IMR-90 (cell line): ENCODE measurements around the gene MAGI3. TPM values are rescaled to one million over a fixed set of nuclear protein-coding genes. Genes with fewer than 3 reads are reported as not detected.
"Not testable (repeated sequence)": the region's sequence is repeated elsewhere in the genome, so short reads cannot be mapped to it uniquely, and the experiment has no call there.

ENCODE experiments used
- ATAC-seq: fragments of 200-7000 bp; cut with Tn5 transposase; 2 replicates; pipeline ENCODE4 v1.9.1; 2020; ENCODE audit warnings: low read depth, mild to moderate bottlenecking, moderate library complexity
- BruUV-seq: library from RNA; stranded (reverse); fragments of 400-500 nt; replicated peaks from 2 replicates; lab custom pipeline; 2021; lab: Mats Ljungman, UMichigan
- CTCF ChIA-PET: fragments of 300-600 bp; formaldehyde crosslinking; extraction: SDS; loops from one replicate; lab custom pipeline; 2021; ENCODE audit warnings: antibody characterized with exemption; lab: Yijun Ruan, JAX
- POLR2A ChIA-PET: fragments of 300-600 bp; sonication (Branson Sonifier 250); formaldehyde crosslinking; loops from one replicate; lab custom pipeline; 2022; ENCODE audit warnings: antibody characterized with exemption; ENCODE audit not compliant: unreplicated experiment; lab: Charles Lee
- DNase-seq: peaks from one replicate; pipeline ENCODE4 v3.0.0; 2013
- H2AFZ ChIP-seq: replicated peaks from 2 replicates; pipeline ENCODE3; 2013; ENCODE audit warnings: low read length, mild to moderate bottlenecking; ENCODE audit not compliant: poor library complexity
- H2AK5ac ChIP-seq: 2 replicates; pipeline ENCODE4 v1.6.1; 2013; ENCODE audit warnings: low read depth, low read length, inconsistent platforms
- H2AK9ac ChIP-seq: replicated peaks from 2 replicates; pipeline ENCODE3; 2013; ENCODE audit warnings: mild to moderate bottlenecking, low read depth, low read length, moderate library complexity; ENCODE audit not compliant: poor library complexity
- H2BK120ac ChIP-seq: 2 replicates; pipeline ENCODE4 v1.6.1; 2013; ENCODE audit warnings: low read depth, low read length, inconsistent platforms
- H2BK15ac ChIP-seq: 3 replicates; pipeline ENCODE4 v1.6.1; 2013; ENCODE audit warnings: low read depth, low read length, inconsistent platforms
- H2BK20ac ChIP-seq: 2 replicates; pipeline ENCODE4 v1.6.1; 2013; ENCODE audit warnings: low read depth, mild to moderate bottlenecking, inconsistent platforms, low read length, moderate library complexity
- H2BK5ac ChIP-seq: 2 replicates; pipeline ENCODE4 v1.6.1; 2013; ENCODE audit warnings: mild to moderate bottlenecking, low read depth, low read length, inconsistent platforms; ENCODE audit not compliant: poor library complexity, severe bottlenecking
- H3K14ac ChIP-seq: replicated peaks from 2 replicates; pipeline ENCODE4 v1.6.1; 2013; ENCODE audit warnings: low read depth, low read length, inconsistent platforms
- H3K18ac ChIP-seq: 2 replicates; pipeline ENCODE4 v1.6.1; 2013; ENCODE audit warnings: low read depth, low read length, control low read depth
- H3K23ac ChIP-seq: 2 replicates; pipeline ENCODE4 v1.6.1; 2013; ENCODE audit warnings: low read depth, low read length, inconsistent platforms
- H3K27ac ChIP-seq: 2 replicates; pipeline ENCODE4 v1.5.1; 2013; ENCODE audit warnings: mild to moderate bottlenecking, control low read depth, low read length; ENCODE audit not compliant: insufficient read depth
- H3K27me3 ChIP-seq: 2 replicates; pipeline ENCODE4 v1.6.1; 2013; ENCODE audit warnings: low read length; ENCODE audit not compliant: control insufficient read depth, insufficient read depth
- H3K36me3 ChIP-seq: 2 replicates; pipeline ENCODE4 v1.6.1; 2013; ENCODE audit warnings: low read length, mixed read lengths; ENCODE audit not compliant: control insufficient read depth, insufficient read depth
- H3K4ac ChIP-seq: 2 replicates; pipeline ENCODE4 v1.6.1; 2013; ENCODE audit warnings: low read depth, low read length, inconsistent platforms
- H3K4me1 ChIP-seq: 2 replicates; pipeline ENCODE4 v1.6.1; 2013; ENCODE audit warnings: low read length, mixed read lengths; ENCODE audit not compliant: control insufficient read depth, insufficient read depth
- H3K4me2 ChIP-seq: 2 replicates; pipeline ENCODE4 v1.6.1; 2013; ENCODE audit warnings: low read depth, mild to moderate bottlenecking, control low read depth, low read length, moderate library complexity
- H3K4me3 ChIP-seq: 2 replicates; pipeline ENCODE4 v1.5.1; 2013; ENCODE audit warnings: low read depth, mild to moderate bottlenecking, control low read depth, low read length, moderate library complexity; ENCODE audit not compliant: insufficient read depth
- H3K56ac ChIP-seq: 2 replicates; pipeline ENCODE4 v1.6.1; 2013; ENCODE audit warnings: low read length, inconsistent platforms; ENCODE audit not compliant: insufficient read depth; ENCODE audit errors: extremely low read depth
- H3K79me1 ChIP-seq, 2 experiments: 2 replicates each; pipeline ENCODE4 v1.6.1; 2013; ENCODE audit warnings: low read length in 2 of 2, inconsistent platforms in 1 of 2, low read depth in 1 of 2
- H3K9ac ChIP-seq: 2 replicates; pipeline ENCODE4 v1.6.1; 2013; ENCODE audit warnings: low read depth, low read length, control low read depth
- H3K9me1 ChIP-seq: 2 replicates; pipeline ENCODE4 v1.6.1; 2013; ENCODE audit warnings: low read length, inconsistent platforms; ENCODE audit not compliant: insufficient read depth
- H3K9me3 ChIP-seq: 2 replicates; pipeline ENCODE4 v1.6.1; 2013; ENCODE audit warnings: low read length; ENCODE audit not compliant: control insufficient read depth, insufficient read depth
- H4K20me1 ChIP-seq: 2 replicates; pipeline ENCODE4 v1.6.1; 2013; ENCODE audit warnings: low read length, inconsistent platforms; ENCODE audit not compliant: insufficient read depth
- H4K5ac ChIP-seq: 2 replicates; pipeline ENCODE4 v1.6.1; 2013; ENCODE audit warnings: mild to moderate bottlenecking, low read depth, low read length, control low read depth
- H4K8ac ChIP-seq, 2 experiments: 2 replicates each; pipeline ENCODE4 v1.6.1; 2013; ENCODE audit warnings: low read depth in 2 of 2, low read length in 2 of 2, control low read depth in 1 of 2, inconsistent platforms in 1 of 2
- H4K91ac ChIP-seq: 2 replicates; pipeline ENCODE4 v1.6.1; 2013; ENCODE audit warnings: low read depth, low read length, inconsistent platforms; ENCODE audit not compliant: insufficient read depth
- WGBS, 2 experiments: methylation state at CpG; one replicate each; pipeline versions ENCODE4 v1.1.5 to v1.1.7; 2013; ENCODE audit warnings: missing lambda C conversion rate in 2 of 2; ENCODE audit not compliant: insufficient read length in 1 of 2; ENCODE audit errors: extremely low coverage in 2 of 2; 5-methylcytosine and 5-hydroxymethylcytosine counted together
- dilution Hi-C: fragments of 300-500 bp; cut with HindIII; formaldehyde crosslinking; loops from one replicate; pipeline ENCODE4 v1.14.3; 2018; ENCODE audit warnings: low sequenced_read_pairs; ENCODE audit not compliant: unreplicated experiment
- in situ Hi-C: fragments of 300-500 bp; cut with MboI; formaldehyde crosslinking; loops from 3 replicates; pipeline ENCODE4 v1.14.3; 2019; ENCODE audit warnings: low sequenced_read_pairs, inconsistent platforms, mixed read lengths
- intact Hi-C: fragments of 100-400 bp; cut with micrococcal nuclease; formaldehyde crosslinking; loops from 2 replicates; pipeline ENCODE4 v1.10.0; 2022
- polyA plus RNA-seq, 3 experiments: library from polyadenylated mRNA; depleted of rRNA; stranded (reverse); fragments of >200 nt; gene quantifications; 2 replicates each; pipeline ENCODE4 v1.2.3, GENCODE V29; 2012; ENCODE audit warnings: low replicate concordance in 1 of 3
- total RNA-seq: library from RNA; depleted of rRNA; stranded (reverse); fragments of >200 nt; gene quantifications from 2 replicates; pipeline ENCODE4 v1.2.3, GENCODE V29; 2012

MAGI3 gene
- total and polyA plus RNA-seq, 2 of the 4 experiments (the other 2 are of a cell fraction): 2.5 to 8.8 TPM

DNA sequence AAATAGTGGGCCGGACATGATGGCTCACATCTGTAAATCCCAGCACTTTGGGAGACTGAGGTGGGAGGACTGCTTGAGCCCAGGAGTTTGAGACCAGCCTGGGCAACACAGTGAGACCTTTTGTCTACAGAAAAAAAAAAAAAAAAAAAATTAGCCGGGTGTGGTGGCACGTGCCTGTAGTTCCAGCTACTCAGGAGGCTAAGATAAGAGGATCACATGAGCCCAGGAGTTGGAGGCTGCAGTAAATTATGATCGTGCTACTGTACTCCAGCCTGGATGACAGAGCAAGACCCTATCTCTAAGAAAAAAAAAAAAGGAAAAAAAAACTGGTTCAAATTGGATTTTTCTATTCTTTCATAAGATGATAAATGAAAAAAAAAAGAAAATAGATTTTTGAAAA, 15.8 kb downstream of the MAGI3 start:
- H3K4me3 ChIP-seq, H3K18ac ChIP-seq, ATAC-seq, H3K36me3 ChIP-seq, H3K9me3 ChIP-seq, H4K5ac ChIP-seq, H3K14ac ChIP-seq, intact Hi-C loops, H3K9ac ChIP-seq, H2BK5ac ChIP-seq, H2BK120ac ChIP-seq, H3K27ac ChIP-seq, H2AK9ac ChIP-seq, H3K27me3 ChIP-seq, DNase-seq, BruUV-seq, H4K20me1 ChIP-seq, H3K4me2 ChIP-seq, H2AK5ac ChIP-seq, H3K56ac ChIP-seq, in situ Hi-C loops, H4K91ac ChIP-seq, H2BK15ac ChIP-seq, H3K23ac ChIP-seq, dilution Hi-C loops, H2BK20ac ChIP-seq, H4K8ac ChIP-seq, H2AFZ ChIP-seq, POLR2A ChIA-PET, H3K4me1 ChIP-seq, H3K4ac ChIP-seq, H3K9me1 ChIP-seq: not testable (repeated sequence)
- WGBS, 2 experiments: no CpG with 5 or more reads among the region's 4 CpGs
- CTCF ChIA-PET: interaction anchor here (0.7 kb wide), 1 partner anchor 61 kb away, joined by 3 read pairs; no protein-coding TSS in a partner anchor
- H3K79me1 ChIP-seq: peaks cover 38 to 43% of the 10 kb centered on the region in 2 experiments
